A549 treated with CpdA at 1 μM for 4 hours (cell line): ENCODE results near the gene ZDHHC12. TPM values are rescaled to one million over a fixed set of nuclear protein-coding genes. Genes with fewer than 3 reads are reported as not detected.

Experiments
- total RNA-seq: library from RNA; stranded (reverse); fragments of 200-300 nt; extraction: Qiagen RNA extraction; gene quantifications from 5 replicates; pipeline ENCODE4 v1.2.3, GENCODE V29; 2022; ENCODE audit warnings: low read depth

Gene ZDHHC12, protein sequence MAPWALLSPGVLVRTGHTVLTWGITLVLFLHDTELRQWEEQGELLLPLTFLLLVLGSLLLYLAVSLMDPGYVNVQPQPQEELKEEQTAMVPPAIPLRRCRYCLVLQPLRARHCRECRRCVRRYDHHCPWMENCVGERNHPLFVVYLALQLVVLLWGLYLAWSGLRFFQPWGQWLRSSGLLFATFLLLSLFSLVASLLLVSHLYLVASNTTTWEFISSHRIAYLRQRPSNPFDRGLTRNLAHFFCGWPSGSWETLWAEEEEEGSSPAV
- total RNA-seq = 60.2 to 92.8 TPM (median 83.7 TPM) in 5 replicates

GRCh38 chr9:128723866-128724743 lies at the start of gene ZDHHC12:
Gene ZDHHC12 (minus strand): TSS chr9:128724127. CDS start chr9:128724093, 34 bp downstream.

DNA sequence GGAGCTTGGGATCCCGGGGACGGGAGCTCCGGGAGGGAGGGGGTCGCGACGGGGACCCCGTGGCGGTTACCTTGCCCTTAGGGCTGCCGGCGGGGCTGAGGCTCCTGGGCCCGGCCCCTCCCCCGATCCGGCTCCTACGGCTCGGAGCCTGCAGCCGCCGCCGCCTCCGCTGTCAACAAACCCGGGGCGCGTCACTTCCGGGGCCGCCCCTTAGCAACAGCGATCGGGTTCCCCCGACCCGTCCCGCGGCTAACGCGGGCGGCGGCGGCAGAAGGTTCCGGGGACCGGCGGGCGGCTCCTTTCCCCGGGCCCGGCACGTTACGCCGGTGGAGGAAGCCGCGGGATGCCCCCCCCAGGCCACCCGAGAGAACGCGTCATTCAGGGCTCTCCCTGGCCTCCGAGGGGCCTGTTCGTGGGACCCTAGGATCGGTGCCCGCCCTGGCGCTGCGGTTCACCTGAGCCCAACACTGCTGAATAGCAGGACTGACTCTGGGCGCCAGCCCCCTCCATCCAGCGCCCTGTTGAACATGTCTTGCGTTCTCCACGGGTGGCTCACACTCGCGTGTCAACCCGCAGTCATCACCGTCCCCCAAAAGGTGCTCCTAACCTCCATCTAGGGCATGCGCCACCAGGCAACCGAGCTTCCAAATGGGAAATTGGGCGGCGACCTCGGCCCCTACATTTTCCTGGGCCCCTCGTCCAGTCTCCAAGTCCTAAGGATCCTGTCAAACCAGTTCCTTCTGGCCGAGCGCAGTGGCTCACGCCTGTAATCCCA lies 48.0 kb upstream of the ZDHHC12 start, which contains the start of gene ZER1:
Gene ZER1 (minus strand): TSS at position 183 of the 775 bp plus-strand sequence. CDS start 16,362 bp downstream, outside the sequence.

DNA sequence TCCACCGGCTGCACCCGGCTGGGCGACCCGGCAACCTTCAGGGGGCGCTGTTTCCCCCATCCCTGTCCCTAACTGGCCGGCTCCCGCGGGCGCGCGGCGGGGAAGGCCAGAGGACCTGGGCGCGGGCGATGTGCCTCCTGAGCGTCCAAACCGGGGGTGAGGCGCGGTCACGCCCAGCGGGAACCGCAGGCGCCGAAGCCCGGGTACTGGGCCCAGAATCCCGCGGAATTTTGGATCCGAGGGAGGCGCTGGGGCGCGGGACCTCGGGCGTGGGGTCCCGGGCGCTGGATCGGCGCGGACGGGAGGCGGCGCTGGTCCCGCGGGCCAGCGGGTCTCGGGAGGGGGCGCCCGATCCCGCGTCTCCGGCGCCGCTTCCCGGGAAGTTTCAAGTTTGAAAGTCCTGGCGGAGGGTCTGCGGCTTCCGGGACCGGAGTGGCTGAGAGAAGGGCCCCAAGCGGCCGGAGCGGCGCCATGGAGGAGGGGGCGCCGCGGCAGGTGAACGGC lies 21.4 kb downstream of the ZDHHC12 start, which contains the start of gene PKN3:
Gene PKN3 (plus strand): TSS at position 59 of the 504 bp plus-strand sequence. CDS start 413 bp downstream, at position 472.

GRCh38 chr9:128688501-128689292 lies 35.2 kb downstream of the ZDHHC12 start, which contains the start of gene SET:
Gene SET (plus strand): TSS chr9:128689222. CDS start chr9:128689583, 361 bp downstream.

Other genes starting within 250 kb of the ZDHHC12 start
- gene GLE1, start 219.4 kb downstream of the ZDHHC12 start, total RNA-seq = 31.8 to 34.6 TPM (median 32.8 TPM) in 5 replicates
- 137 to 150 TPM (median 142 TPM) in 5 replicates for gene SPTAN1, start 171.5 kb downstream of the ZDHHC12 start, total RNA-seq
- gene DYNC2I2, start 67.3 kb downstream of the ZDHHC12 start, total RNA-seq = 98.4 to 143 TPM (median 130 TPM) in 5 replicates
- 408 to 577 TPM (median 430 TPM) in 5 replicates for gene SET, start 34.9 kb downstream of the ZDHHC12 start, total RNA-seq
- 11.7 to 17.4 TPM (median 14.6 TPM) in 5 replicates for gene PKN3, start 21.6 kb downstream of the ZDHHC12 start, total RNA-seq
- 14.7 to 17.0 TPM (median 15.1 TPM) in 5 replicates for gene ZER1, start 47.8 kb upstream of the ZDHHC12 start, total RNA-seq
- 18.3 to 23.3 TPM (median 21.4 TPM) in 5 replicates for gene TBC1D13, start 63.1 kb upstream of the ZDHHC12 start, total RNA-seq
- 13.5 to 31.4 TPM (median 28.3 TPM) in 5 replicates for gene ENDOG, start 94.4 kb upstream of the ZDHHC12 start, total RNA-seq
- 26.3 to 46.9 TPM (median 37.4 TPM) in 5 replicates for gene SPOUT1, start 105.7 kb upstream of the ZDHHC12 start, total RNA-seq
- gene KYAT1, start 157.8 kb upstream of the ZDHHC12 start, total RNA-seq = 7.7 to 8.8 TPM (median 8.1 TPM) in 5 replicates
- 36.1 to 43.2 TPM (median 42.1 TPM) in 5 replicates for gene LRRC8A, start 158.0 kb upstream of the ZDHHC12 start, total RNA-seq
- 0.13 TPM in 1 of 5 replicates, not detected in the others for gene PHYHD1, start 196.9 kb upstream of the ZDHHC12 start, total RNA-seq
- gene DOLK, start 223.5 kb upstream of the ZDHHC12 start, total RNA-seq = 28.0 to 38.9 TPM (median 36.5 TPM) in 5 replicates
- 38.0 to 41.3 TPM (median 39.8 TPM) in 5 replicates for gene NUP188, start 223.6 kb upstream of the ZDHHC12 start, total RNA-seq